Motor neuron (in vitro differentiated cells): Measurements from ENCODE around the gene HHAT. TPM values are rescaled to one million over a fixed set of nuclear protein-coding genes. Genes with fewer than 3 reads are reported as not detected.
"Not testable (repeated sequence)": the region's sequence is repeated elsewhere in the genome, so short reads cannot be mapped to it uniquely, and the experiment has no call there.

Experiments used
- ATAC-seq, 8 experiments: fragments of 200-7000 bp; cut with Tn5 transposase; replicated peaks in 6 of 8; 2 replicates each; pipeline ENCODE4 v1.8.0; 2021; ENCODE audit warnings: mild to moderate bottlenecking in 8 of 8, moderate library complexity in 8 of 8
- H3K27ac ChIP-seq, 2 donors: fragments of 250-450 bp; sonication (Bioruptor Pico); 2 replicates each; pipeline ENCODE4 v1.9.0; 2021; ENCODE audit warnings: antibody characterized with exemption in 2 of 2, mild to moderate bottlenecking in 2 of 2, moderate library complexity in 1 of 2
- H3K4me1 ChIP-seq, 2 donors: fragments of 250-450 bp; sonication (Bioruptor Pico); replicated peaks in 1 of 2; 2 replicates each; pipeline ENCODE4 v1.6.1; 2021; ENCODE audit warnings: antibody characterized with exemption in 2 of 2, mild to moderate bottlenecking in 2 of 2, moderate library complexity in 1 of 2
- H3K4me3 ChIP-seq, 5 donors: fragments of 250-450 bp; sonication (Bioruptor Pico); 2 replicates each; pipeline ENCODE4 v1.9.0; 2021; ENCODE audit warnings: antibody characterized with exemption in 5 of 5, mild to moderate bottlenecking in 5 of 5, moderate library complexity in 4 of 5
- WGBS, 10 experiments: fragments of 450-650 bp; shearing (Covaris generic); methylation state at CpG; one replicate each; pipeline ENCODE4 v1.0.0; 2022; 5-methylcytosine and 5-hydroxymethylcytosine counted together
- in situ Hi-C, 9 experiments: fragments of 400-800 bp; cut with MboI; loops; one replicate each; pipeline ENCODE4 v1.15.0; 2021; ENCODE audit warnings: low sequenced_read_pairs in 9 of 9, low pct_unique_long_range_greater_than_20kb in 2 of 9; ENCODE audit not compliant: unreplicated experiment in 9 of 9
- total RNA-seq, 8 experiments: library from RNA; unstranded; fragments of 300-600 nt; gene quantifications; 2 replicates each; pipeline versions ENCODE4 v1.2.3 to v1.2.4, GENCODE V29; 2022

HHAT gene
- total RNA-seq, 8 experiments from 2014 or later: 3.9 to 128 (median 7.8) TPM

DNA sequence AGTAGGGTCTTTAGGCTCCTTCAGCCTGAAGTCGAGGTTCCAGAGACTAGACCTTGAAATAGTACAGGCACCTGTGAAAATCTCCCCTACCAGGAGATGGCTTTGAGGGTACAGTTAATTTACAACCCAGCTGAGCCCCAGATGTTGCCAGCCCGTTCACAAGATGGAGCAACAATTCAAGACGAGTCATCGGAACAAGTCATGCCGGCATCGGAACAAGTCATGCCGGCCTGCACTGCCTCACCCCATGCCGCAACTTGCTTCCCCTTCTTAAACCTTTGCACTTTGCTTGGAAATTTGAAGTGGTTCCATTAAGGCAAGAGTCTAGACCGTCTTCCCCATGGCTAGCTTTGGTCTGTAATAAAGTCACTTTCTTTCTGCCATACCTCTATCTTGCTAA lies 16.0 kb downstream of the HHAT start:
- in situ Hi-C loops: no loop called here

DNA sequence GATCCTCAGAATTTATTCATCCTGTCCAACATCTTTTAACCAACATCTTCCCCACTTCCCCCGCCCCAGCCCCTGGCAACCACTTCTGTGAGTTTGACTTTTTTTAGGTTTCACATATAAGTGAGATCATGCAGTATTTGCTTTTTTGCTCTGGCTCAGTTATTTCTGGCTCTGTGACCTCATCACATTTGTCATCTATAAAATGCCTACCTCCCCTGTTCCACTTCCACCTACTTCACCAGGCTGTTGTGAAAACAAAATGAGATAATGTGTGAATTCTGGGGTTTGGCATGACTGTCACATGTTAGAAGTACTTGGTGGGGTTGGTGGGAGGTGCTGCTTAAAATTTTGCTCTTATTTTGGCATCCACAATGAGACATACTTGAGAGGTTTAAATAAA lies 18.4 kb downstream of the HHAT start:
- Histone ChIP-seq H3K4me3 (no peak overlapping the region), H3K27ac (no peak overlapping the region), H3K4me1 (peaks cover 0 to 6% of the 10 kb centered on the region in 2 donors)
- ATAC-seq: peak in 7 of 8 experiments; percentile 18 to 89 (median 71)
- WGBS, 10 experiments: 83 to 91% (median 83%) methylated on average over 1 of the region's 1 CpG; no CpG with 5 or more reads in 7 of the 10 experiments
- in situ Hi-C loops: no loop called here

More for the DNA sequence above, 16.0 kb downstream of the HHAT start:
- Histone ChIP-seq H3K4me1 (peaks cover 0 to 6% of the 10 kb centered on the region in 2 donors), H3K4me3 (no peak overlapping the region), H3K27ac (no peak overlapping the region)
- ATAC-seq: no peak
- WGBS, 10 experiments: 67 to 92% (median 80%) methylated on average over 1 to 9 of the region's 9 CpGs; no CpG with 5 or more reads in 3 of the 10 experiments

DNA sequence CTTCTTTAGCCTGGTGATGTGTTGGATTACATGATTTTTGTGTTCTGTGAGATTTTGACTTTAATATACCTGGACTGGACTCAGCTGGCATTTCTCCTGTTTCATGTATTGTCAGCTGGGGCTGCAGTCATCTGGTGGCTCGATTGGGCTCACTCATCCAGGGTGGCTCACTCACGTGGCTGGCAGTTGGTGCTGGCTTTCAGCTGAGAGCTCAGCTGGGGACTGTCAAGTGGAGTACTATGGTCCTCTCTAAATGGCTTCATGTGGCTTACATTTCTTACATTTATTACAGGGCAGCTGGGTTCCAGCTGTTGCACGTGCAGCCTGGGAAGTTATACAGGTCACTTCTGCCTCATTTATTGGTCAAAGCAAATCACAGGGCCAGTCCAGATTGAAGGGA lies 22.8 kb downstream of the HHAT start:
- H3K27ac ChIP-seq: no peak overlapping the region
- in situ Hi-C loops: no loop called here
- ATAC-seq: no peak
- H3K4me3 ChIP-seq: no peak overlapping the region
- WGBS, 10 experiments: 14 to 93% (median 73%) methylated on average over 1 to 3 of the region's 3 CpGs; no CpG with 5 or more reads in 3 of the 10 experiments
- no peaks in the 10 kb centered on the region for H3K4me1 ChIP-seq

DNA sequence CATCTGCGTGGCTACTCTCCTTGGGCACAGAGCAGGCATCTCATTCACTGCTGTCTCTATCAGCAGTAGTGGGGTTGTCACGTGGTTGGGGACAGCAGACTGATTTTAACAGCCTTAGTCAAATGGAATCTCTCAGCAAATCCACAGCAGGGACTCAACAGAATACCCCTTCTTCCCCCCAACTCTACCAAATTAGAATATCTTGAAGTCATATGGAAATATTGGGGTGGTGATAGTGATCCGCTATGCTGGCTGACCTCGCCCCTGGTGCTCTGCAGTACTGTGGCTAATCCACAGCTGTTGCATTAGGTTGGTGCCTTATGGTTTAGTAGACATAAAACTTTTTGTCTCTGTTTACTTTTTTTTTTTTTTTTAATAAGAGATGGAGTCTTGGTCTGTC lies 23.9 kb downstream of the HHAT start:
- in situ Hi-C loops: no loop called here
- H3K4me3 ChIP-seq: no peak overlapping the region
- 60 to 100% (median 87%) methylated on average over 1 to 3 of the region's 4 CpGs; no CpG with 5 or more reads in 5 of the 10 experiments for WGBS, 10 experiments

DNA sequence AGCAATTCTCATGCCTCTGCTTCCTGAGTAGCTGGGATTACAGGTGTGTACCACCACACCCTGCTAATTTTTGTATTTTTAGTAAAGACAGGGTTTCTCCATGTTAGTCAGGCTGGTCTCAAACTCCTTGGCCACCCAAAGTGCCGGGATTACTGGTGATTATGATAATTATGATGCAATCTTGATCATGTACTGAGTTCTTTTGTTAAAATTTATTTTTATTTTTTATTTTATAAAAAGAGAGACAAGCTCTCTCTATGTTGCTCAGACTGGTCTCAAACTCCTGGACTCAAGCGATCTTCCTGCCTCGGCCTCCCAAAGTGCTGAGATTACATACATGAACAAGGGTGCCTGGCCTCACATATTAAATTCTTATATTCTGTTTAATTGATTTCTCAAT lies 25.6 kb downstream of the HHAT start:
- H3K4me1 ChIP-seq, ATAC-seq, H3K27ac ChIP-seq, in situ Hi-C loops, H3K4me3 ChIP-seq: not testable (repeated sequence)
- WGBS, 10 experiments: 74 to 100% (median 100%) methylated on average over 1 to 3 of the region's 3 CpGs; no CpG with 5 or more reads in 1 of the 10 experiments

More for the DNA sequence above, 23.9 kb downstream of the HHAT start:
- Histone ChIP-seq H3K4me1 (no peaks in the 10 kb centered on the region), H3K27ac (no peak overlapping the region)
- no peak for ATAC-seq

DNA sequence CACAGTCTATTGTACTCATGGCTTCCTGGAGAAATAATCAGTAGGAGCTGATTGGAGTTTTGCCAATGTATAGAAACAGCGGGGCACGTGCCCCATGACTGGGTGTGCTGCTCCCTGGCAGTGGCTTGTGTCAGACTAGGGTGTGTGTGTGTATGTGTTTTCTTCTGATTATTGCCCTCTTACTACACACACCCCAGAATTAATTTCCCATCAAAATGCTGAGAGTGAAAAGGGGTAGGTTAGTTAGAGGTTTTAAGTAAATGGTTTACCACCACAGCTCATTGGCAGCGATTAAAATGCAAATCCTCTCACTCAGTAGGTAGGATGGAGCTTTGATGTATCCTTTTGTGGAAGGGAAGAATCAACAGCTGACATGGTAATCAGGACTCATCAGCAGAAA lies 29.9 kb downstream of the HHAT start:
- ATAC-seq: peak in 4 of 8 experiments; percentile 20 to 51 (median 40)
- H3K4me3 ChIP-seq: no peak overlapping the region
- H3K27ac ChIP-seq: no peak overlapping the region
- no peaks in the 10 kb centered on the region for H3K4me1 ChIP-seq
- 14 to 62% (median 36%) methylated on average over 1 to 3 of the region's 3 CpGs; no CpG with 5 or more reads in 3 of the 10 experiments for WGBS, 10 experiments
- in situ Hi-C loops: no loop called here

DNA sequence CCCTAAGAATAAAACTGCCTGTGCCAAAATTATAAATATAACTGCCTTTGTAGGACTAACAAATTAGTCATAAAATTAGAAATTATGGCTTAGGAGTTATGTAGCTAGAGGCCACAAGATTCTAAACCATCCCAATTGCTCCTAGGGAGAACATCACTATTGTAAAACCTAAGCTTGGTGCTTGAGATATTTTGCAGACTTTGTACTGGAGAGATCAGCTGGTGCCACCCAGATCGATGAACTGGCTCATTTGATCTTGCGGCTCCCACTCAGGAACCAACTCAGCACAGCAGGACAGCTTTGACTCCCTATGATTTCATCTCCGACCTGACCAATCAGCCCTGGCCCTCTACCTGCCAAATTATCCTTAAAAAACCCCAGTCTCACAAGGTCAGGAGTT lies 30.6 kb downstream of the HHAT start:
- no peak for ATAC-seq
- Histone ChIP-seq H3K4me1 (no peaks in the 10 kb centered on the region), H3K27ac (no peak overlapping the region), H3K4me3 (no peak overlapping the region)
- WGBS, 10 experiments: 60 to 100% (median 88%) methylated on average over 2 to 3 of the region's 3 CpGs; no CpG with 5 or more reads in 4 of the 10 experiments
- in situ Hi-C loops: no loop called here

DNA sequence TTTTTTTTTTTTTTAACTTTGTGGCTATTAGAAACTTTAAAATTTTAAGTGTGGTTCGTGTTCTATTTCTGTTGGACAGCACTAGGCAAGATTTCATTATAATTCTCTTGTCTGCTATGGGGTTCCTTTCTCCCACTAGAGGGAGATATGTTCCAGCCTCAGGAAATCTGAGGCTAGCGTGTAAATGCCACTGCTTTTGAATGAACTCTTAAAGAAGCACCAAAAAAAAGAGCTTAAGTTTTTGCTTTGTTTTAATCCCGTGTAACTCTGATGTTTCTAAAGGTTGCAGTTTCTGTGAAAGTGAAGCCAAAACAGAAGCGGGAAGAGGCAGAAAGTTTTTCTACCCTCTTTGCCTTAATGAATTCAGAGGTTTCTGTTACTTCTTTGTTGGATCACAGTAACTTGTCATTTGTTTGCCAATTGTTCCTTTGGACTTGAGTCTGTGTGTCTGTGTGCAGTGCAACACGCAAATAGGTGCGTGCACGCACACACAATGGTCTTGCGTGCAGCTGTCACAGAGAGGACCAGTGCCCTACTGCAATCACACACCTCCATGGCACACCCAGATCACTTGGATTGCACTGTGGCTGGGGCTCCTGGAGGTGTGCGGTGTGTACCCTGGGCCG lies 32.3 kb downstream of the HHAT start:
- in situ Hi-C loops: no loop called here
- no peaks in the 10 kb centered on the region for H3K4me1 ChIP-seq
- H3K4me3 ChIP-seq: no peak overlapping the region
- H3K27ac ChIP-seq: no peak overlapping the region
- ATAC-seq: peak in 7 of 8 experiments; percentile 40 to 89 (median 79)
- 2 to 83% (median 54%) methylated on average over 2 to 10 of the region's 10 CpGs for WGBS, 10 experiments

DNA sequence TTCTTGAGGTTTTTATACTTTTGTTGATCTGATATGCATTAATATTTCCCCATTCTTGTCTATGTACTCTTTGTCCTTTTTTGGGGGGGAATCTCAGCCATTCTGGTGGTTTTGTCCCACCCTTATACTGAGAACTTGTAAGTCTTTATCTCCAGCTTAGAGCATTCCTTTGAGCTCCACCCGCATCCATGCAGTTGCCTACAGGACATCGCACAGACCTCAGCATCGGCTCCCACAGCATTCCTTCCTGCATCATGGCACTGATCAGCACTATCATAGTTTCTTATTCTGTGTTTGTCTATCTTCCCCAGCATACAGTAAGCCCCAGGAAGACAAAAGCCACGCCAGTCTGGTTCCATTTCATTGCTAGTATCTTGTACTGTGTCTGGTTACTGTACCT lies 33.0 kb downstream of the HHAT start:
- ATAC-seq: peak in 1 of 8 experiments; percentile 62
- in situ Hi-C loops: no loop called here
- H3K27ac ChIP-seq: no peak overlapping the region
- H3K4me1 ChIP-seq: no peaks in the 10 kb centered on the region
- H3K4me3 ChIP-seq: no peak overlapping the region
- 75 to 100% (median 91%) methylated on average over 1 to 4 of the region's 4 CpGs for WGBS, 10 experiments

DNA sequence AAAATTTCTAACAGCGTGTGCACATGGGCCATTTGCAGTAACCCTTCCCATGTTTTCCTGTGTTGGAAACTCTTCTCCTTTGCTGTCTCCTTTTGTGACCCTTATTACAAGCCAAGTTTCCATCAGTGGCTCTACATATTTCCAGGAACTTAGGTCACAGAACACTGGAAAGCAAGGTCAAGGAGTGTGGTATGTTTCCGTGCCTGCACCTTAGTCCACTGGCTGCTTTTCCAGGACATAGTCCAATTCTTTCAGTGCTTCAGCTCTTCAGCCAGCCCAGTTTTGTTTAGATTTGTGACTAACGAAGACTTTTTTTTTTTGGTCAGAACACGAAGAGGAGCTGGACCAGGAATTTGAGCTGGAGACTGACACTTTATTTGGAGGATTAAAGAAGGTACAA lies 33.8 kb downstream of the HHAT start:
- no peak for ATAC-seq
- no peak overlapping the region for H3K27ac ChIP-seq
- in situ Hi-C loops: no loop called here
- H3K4me1 ChIP-seq: no peaks in the 10 kb centered on the region
- no peak overlapping the region for H3K4me3 ChIP-seq
- WGBS, 10 experiments: 0 to 100% (median 85%) methylated on average over 1 to 4 of the region's 4 CpGs; no CpG with 5 or more reads in 2 of the 10 experiments

DNA sequence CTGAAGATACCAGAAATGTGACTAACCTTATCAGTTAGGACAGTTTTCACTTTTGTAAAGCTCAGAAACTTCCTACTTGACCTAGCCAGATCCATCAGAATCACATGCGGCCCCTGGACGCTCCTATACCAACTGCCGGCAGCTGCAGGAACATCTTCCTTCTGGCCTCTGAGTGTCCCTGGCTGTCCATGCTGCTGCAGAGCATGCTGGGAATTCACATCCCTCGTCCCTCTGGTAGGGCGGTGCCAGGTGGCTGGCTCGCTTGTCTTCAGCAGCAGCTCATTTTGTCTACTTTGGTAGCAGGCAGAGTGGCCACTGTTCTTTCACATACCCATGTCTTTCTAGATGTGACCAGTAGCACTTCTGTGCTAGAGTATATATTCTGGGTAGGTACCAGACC lies 34.4 kb downstream of the HHAT start:
- Histone ChIP-seq H3K27ac (no peak overlapping the region), H3K4me3 (no peak overlapping the region), H3K4me1 (no peaks in the 10 kb centered on the region)
- 57 to 100% (median 93%) methylated on average over 1 to 6 of the region's 6 CpGs; no CpG with 5 or more reads in 3 of the 10 experiments for WGBS, 10 experiments
- ATAC-seq: peak in 1 of 8 experiments; percentile 44
- in situ Hi-C loops: no loop called here

DNA sequence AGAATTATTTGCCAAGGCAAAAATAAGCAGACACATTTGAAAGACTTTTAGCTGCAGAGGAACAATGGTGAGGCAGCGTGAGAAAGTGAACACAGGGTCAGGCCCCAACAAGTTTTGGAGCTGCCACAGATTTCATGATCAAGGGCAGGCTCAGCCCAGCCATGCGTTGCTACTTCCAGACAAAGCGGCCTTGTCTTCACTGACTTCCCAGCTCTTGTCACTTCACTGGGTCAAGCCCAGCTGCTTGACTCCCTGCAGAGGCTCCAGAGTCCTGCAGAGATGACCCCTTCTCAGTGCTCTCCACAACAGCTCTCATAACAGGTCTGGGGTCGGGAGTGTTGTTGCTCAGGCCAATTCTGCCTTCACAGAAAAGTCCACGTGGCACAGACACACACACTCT lies 35.8 kb downstream of the HHAT start:
- H3K4me1 ChIP-seq: no peaks in the 10 kb centered on the region
- WGBS, 10 experiments: 0 to 100% (median 55%) methylated on average over 1 to 5 of the region's 5 CpGs; no CpG with 5 or more reads in 1 of the 10 experiments
- in situ Hi-C loops: no loop called here
- no peak overlapping the region for H3K27ac ChIP-seq
- H3K4me3 ChIP-seq: no peak overlapping the region
- peak in 3 of 8 experiments; percentile 18 to 24 (median 18) for ATAC-seq

DNA sequence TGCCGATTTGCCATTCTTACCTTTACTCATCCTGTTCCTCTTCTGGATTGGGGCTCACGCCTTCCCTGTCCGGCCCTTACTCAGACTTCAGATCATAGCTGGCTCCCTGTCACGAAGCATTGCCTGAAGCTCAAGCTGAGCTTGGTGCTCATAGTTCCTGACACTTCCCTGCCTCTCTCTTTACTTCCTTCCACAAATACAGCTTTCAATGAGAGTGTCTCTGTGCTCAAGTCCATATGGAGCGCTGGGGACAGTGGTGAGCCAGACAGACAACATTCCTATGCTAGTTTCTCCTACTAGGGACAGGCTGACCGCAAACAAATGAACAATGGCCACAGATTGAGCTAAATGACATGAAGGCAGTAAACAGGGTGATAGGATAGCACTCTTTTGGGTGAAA lies 38.1 kb downstream of the HHAT start:
- peak in 2 of 8 experiments; percentile 42 to 47 for ATAC-seq
- no peak overlapping the region for H3K27ac ChIP-seq
- in situ Hi-C loops: no loop called here
- WGBS, 10 experiments: 34 to 100% (median 82%) methylated on average over 1 to 6 of the region's 6 CpGs; no CpG with 5 or more reads in 1 of the 10 experiments
- H3K4me3 ChIP-seq: no peak overlapping the region
- H3K4me1 ChIP-seq: no peaks in the 10 kb centered on the region

DNA sequence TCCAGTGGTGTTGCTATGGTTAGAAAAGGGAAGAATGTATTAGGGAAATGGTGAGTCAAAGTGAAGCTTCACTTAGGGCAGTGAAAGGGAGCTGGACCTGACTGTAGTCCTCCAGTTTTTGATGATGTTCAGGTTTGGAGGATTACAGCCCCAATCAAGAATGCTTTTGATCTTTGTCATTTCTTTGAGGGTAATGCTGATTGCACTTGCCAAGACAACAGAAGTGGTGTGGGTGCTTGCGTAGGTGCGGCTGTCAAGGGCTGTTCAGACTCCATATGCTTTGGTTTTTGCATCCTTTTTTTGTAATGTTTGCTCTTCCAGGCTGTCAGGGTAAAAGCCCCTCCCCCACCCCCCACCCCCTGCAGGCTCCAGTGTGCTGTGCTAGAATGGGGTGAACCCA lies 38.9 kb downstream of the HHAT start:
- 61 to 92% (median 81%) methylated on average over 2 of the region's 2 CpGs; no CpG with 5 or more reads in 7 of the 10 experiments for WGBS, 10 experiments
- in situ Hi-C loops: no loop called here
- Histone ChIP-seq H3K4me1 (peaks cover 0 to 4% of the 10 kb centered on the region in 2 donors), H3K27ac (no peak overlapping the region), H3K4me3 (no peak overlapping the region)
- ATAC-seq: no peak
